Activated CD4-positive, alpha-beta T cell treated with anti-CD3 and anti-CD28 coated beads for 36 hours (primary cell): ENCODE measurements around the gene RNASEL. TPM values are rescaled to one million over a fixed set of nuclear protein-coding genes. Genes with fewer than 3 reads are reported as not detected.

Experiments used
- ATAC-seq: fragments of 200-7000 bp; cut with Tn5 transposase; one replicate; pipeline ENCODE4 v1.10.0; 2021; ENCODE audit warnings: mild to moderate bottlenecking, moderate library complexity
- CTCF ChIA-PET: fragments of 350-600 bp; sonication (Branson Sonifier 250); formaldehyde crosslinking; loops from one replicate; lab custom pipeline; 2021; ENCODE audit warnings: antibody characterized with exemption; lab: Charles Lee
- POLR2A ChIA-PET: fragments of 350-600 bp; sonication (Branson Sonifier 250); formaldehyde crosslinking; loops from one replicate; lab custom pipeline; 2021; ENCODE audit warnings: antibody characterized with exemption, inconsistent platforms; lab: Charles Lee
- DNase-seq: peaks from one replicate; pipeline ENCODE4 v3.0.0-alpha.2; 2020
- H3K27ac Mint-ChIP-seq: one replicate; pipeline ENCODE4 v1.8.0; 2021; ENCODE audit warnings: mixed read lengths
- H3K27me3 Mint-ChIP-seq: one replicate; pipeline ENCODE4 v1.8.0; 2021; ENCODE audit warnings: mixed read lengths
- H3K36me3 Mint-ChIP-seq: one replicate; pipeline ENCODE4 v1.8.0; 2021; ENCODE audit warnings: low read depth, mixed read lengths
- H3K4me1 Mint-ChIP-seq: one replicate; pipeline ENCODE4 v1.8.0; 2021; ENCODE audit warnings: mixed read lengths
- H3K4me3 Mint-ChIP-seq: one replicate; pipeline ENCODE4 v1.8.0; 2021; ENCODE audit warnings: mild to moderate bottlenecking, moderate library complexity, mixed read lengths
- H3K9me3 Mint-ChIP-seq: one replicate; pipeline ENCODE4 v1.8.0; 2021; ENCODE audit warnings: low read depth, mixed read lengths
- intact Hi-C, 2 experiments: fragments of 100-400 bp; cut with DNase I in 1 of 2; cut with micrococcal nuclease in 1 of 2; formaldehyde crosslinking; loops; one replicate each; pipeline versions ENCODE4 v1.14.2 to v1.15.1; 2022 to 2024; cut with DNase I, micrococcal nuclease
- total RNA-seq, 2 experiments: library from RNA; stranded (reverse); gene quantifications; one replicate each; pipeline ENCODE4 v1.2.3, GENCODE V29; 2021

RNASEL gene
- total RNA-seq, 2 experiments from 2014 or later, result 3.7 to 4.0 TPM

DNA sequence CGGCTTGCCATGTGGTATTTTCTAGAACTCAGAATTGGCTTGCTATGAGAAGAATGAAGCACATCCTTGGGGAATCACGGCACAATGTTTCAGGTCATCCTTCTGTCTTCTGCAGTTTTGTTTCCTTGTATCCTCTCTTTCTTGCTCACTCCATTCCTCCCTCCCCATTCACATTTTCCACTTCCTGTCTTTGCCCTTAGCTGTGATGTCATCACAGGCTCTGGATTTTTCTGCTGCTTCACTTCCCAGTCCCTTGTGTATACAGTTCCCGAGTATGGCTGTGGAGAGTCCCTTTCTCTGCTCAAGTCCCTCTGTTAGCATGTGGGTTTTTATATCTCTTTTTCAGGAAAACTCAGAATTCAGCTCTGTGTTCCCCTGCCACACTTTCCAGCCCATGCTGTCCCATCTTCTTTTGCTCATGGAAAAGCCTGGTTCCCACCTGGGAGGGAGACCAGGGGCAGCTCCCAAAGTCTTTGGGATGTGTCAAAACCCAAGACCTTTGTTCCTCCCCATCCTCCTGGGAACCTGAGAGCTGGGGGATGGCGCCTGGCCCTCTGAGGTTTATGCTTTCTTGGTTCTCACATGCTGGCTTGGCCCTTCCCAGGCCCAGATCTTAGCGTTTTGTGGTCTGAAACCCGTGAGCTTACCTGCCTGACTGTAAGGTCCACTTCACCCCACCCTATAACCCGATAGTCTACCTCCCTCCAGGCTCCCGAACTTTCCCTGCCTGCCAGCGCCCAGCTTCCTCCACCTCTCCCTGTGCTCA is 20.0 kb upstream of the RNASEL start:
- H3K36me3 Mint-ChIP-seq, result no peaks in the 10 kb centered on the region
- H3K27ac Mint-ChIP-seq, result peak overlapping the region; percentile 1
- ATAC-seq (no peak), DNase-seq (no peak)
- no peaks in the 10 kb centered on the region for H3K9me3 Mint-ChIP-seq
- CTCF ChIA-PET, result interaction anchor here (5.8 to 23.5 kb wide), 2 partner anchors 13 to 177 kb away, joined by 57 to 772 read pairs; partner anchors contain the start of gene NPL
- H3K4me1 Mint-ChIP-seq, result peaks cover 40% of the 10 kb centered on the region
- POLR2A ChIA-PET, result no interaction called here
- intact Hi-C loops, result loop anchor here in 1 of 2 experiments (10.0 kb wide), 2 partner anchors 866 to 1026 kb away; partner anchors contain the start of genes ARPC5 and SMG7
- peaks cover 35% of the 10 kb centered on the region for H3K27me3 Mint-ChIP-seq
- H3K4me3 Mint-ChIP-seq, result no peak overlapping the region

DNA sequence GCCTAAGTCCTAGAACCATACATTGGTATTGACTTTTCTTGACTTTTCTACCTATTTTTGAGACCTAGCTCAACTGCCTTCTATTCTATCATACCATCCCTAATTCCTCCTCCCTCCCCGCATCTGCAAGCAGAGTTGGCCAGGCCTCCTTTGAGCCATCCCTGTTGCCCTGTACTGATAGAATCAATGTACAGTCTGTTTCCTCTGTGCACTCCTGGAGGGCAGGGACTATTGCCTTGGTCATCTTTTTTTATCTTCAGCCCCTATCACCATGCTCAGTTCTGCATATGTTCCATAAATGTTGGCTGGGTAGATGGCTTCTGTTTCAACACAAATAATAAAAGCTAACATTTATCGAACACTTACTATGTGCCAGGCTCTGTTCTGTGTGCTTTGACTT is 19.2 kb upstream of the RNASEL start:
- ChIA-PET CTCF (interaction anchor here (5.8 to 23.5 kb wide), 2 partner anchors 12 to 178 kb away, joined by 57 to 772 read pairs; partner anchors contain the start of gene NPL), POLR2A (no interaction called here)
- ATAC-seq, result no peak
- intact Hi-C loops, result loop anchor here in 1 of 2 experiments (10.0 kb wide), 2 partner anchors 867 to 1027 kb away; partner anchors contain the start of genes ARPC5 and SMG7
- no peak overlapping the region for H3K27ac Mint-ChIP-seq
- no peaks in the 10 kb centered on the region for H3K9me3 Mint-ChIP-seq
- no peaks in the 10 kb centered on the region for H3K36me3 Mint-ChIP-seq
- peaks cover 42% of the 10 kb centered on the region for H3K4me1 Mint-ChIP-seq
- no peak overlapping the region for H3K4me3 Mint-ChIP-seq
- no peak for DNase-seq
- peaks cover 28% of the 10 kb centered on the region for H3K27me3 Mint-ChIP-seq

DNA sequence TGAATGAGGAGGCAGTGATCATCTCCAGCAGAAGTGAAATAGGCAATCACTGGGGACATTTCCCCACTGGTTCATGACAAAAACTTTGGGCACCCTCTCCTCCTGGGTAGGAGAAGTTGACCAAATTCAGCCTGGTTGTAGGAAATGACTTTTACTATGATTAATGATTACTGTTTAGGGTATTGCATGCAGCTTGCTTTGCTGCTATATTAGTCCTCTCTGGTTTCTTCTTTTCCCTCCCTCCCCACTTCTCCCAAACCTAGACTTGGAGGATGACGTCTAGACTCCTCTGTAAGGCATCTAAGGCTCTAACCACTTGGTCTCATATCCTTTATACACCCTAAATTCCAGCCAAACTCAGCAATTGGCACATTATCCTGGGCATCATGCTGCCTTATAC is 18.5 kb upstream of the RNASEL start:
- Mint-ChIP-seq H3K4me1 (peaks cover 45% of the 10 kb centered on the region), H3K36me3 (no peaks in the 10 kb centered on the region), H3K4me3 (no peak overlapping the region), H3K27ac (no peak overlapping the region), H3K9me3 (no peaks in the 10 kb centered on the region), H3K27me3 (peaks cover 23% of the 10 kb centered on the region)
- intact Hi-C loops, result loop anchor here in 1 of 2 experiments (10.0 kb wide), 2 partner anchors 867 to 1027 kb away; partner anchors contain the start of genes ARPC5 and SMG7
- POLR2A ChIA-PET, result interaction anchor here (3.6 kb wide), 1 partner anchor 8 kb away, joined by 23 read pairs; no protein-coding TSS in a partner anchor
- DNase-seq (no peak), ATAC-seq (no peak)
- CTCF ChIA-PET, result interaction anchor here (1.8 to 23.5 kb wide), 4 partner anchors 8 to 179 kb away, joined by 8 to 772 read pairs (median 36); partner anchors contain the start of gene NPL

DNA sequence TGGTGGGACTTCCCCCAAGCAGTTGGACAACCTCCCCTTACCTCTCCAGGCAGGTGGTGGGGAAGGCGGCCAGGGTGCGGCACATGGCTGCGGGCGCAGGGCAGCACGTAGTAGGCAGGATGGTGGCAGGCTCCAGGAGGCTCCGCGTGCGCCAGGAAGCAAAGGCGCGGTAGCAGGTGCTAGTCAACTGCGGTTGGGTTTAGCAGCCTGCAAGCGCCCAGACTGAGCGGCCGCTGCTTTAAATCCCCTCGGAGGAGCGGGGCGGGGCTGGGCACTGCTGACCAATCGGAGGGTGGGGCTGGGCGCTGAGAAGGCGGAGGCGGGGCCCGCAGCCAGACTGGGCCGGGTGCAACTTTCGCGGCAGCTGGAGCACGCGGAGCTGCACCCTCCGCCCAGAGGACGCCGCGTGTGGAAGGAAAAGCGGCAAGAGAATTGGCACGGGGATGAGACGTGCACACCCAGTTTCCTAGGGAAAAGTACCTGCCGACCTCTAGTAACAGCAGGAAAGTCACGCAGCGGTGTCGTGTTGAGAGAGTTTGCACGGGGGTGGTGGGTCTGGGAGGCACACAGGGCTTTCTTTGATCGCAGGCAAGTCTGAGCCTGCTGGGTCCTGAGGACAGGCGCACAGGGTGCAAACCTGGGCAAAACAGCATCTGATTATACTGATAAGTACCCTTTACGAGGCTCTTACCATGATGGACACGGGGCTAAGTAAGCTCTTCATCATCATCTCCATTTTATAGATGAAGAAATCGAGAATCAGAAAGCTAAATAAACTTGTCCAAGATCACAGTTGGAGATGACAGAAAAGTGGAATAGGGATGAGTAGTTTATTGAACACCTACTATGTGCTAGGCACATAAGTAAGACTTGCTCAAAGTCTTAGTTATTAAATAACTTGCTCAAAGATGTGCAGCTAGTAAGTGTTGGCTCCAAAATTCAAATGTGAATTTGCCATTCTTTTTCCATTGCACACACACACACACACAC is 15.4 kb upstream of the RNASEL start, which contains the start of gene RGS16:
Gene RGS16 (minus strand): TSS at position 215 of the 990 bp plus-strand sequence. CDS start 130 bp downstream, at position 85.
- Mint-ChIP-seq H3K4me1 (peaks cover 43% of the 10 kb centered on the region), H3K27ac (peak within 1 kb of the TSS; percentile 70), H3K4me3 (no peak within 1 kb of the TSS), H3K36me3 (peaks cover 4% of the 10 kb centered on the region), H3K9me3 (no peaks in the 10 kb centered on the region), H3K27me3 (peaks cover 6% of the 10 kb centered on the region)
- DNase-seq (peak; percentile 97), ATAC-seq (peak; percentile 88)
- intact Hi-C loops, result loop anchor here (1.0 to 10.0 kb wide), 8 partner anchors 11 to 1030 kb away; partner anchors contain the start of genes DHX9 (in 2 of the 2), ARPC5 (in 1 of the 2), NPL (in 1 of the 2) and SMG7 (in 1 of the 2)
- ChIA-PET CTCF (interaction anchor here (0.9 to 23.5 kb wide), 6 partner anchors 9 to 182 kb away, joined by 3 to 772 read pairs (median 17); partner anchors contain the start of gene NPL), POLR2A (interaction anchor here (0.7 to 3.6 kb wide), 2 partner anchors 11 to 14 kb away, joined by 3 to 23 read pairs; no protein-coding TSS in a partner anchor)

DNA sequence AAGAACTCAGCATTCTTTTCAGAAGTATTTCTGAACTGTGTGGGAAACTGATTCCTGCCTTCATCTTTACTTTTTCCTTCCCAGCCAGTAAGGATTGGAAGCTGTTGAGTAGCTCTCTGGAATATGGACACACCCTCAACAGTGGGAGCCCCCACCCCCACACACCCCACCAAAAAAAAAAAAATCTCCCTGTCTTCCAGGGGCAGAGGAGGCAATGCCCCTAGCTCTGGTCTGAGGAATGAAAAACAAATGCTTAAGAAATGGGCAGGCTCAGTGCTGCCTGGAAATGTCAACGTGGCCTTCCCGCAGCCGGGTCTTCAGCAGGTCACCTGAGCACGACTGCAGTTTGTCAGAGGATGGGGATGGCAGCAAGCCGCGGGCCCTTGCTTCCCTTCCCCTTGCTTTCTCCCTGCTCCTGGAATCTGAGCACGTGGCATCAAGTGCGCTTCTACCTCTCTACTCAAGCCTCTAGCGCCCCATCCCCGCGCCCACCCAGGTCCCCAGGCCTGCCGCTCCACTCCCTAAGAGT is 14.7 kb upstream of the RNASEL start:
- no peak overlapping the region for H3K4me3 Mint-ChIP-seq
- no peak overlapping the region for H3K27ac Mint-ChIP-seq
- ChIA-PET POLR2A (interaction anchor here (0.6 to 1.3 kb wide), 2 partner anchors 11 to 79 kb away, joined by 3 to 16 read pairs; no protein-coding TSS in a partner anchor), CTCF (interaction anchor here (0.5 to 23.5 kb wide), 11 partner anchors 8 to 345 kb away, joined by 3 to 772 read pairs (median 3); partner anchors contain the start of gene NPL)
- intact Hi-C loops, result loop anchor here (1.0 to 10.0 kb wide), 10 partner anchors 12 to 1031 kb away; partner anchors contain the start of genes DHX9 (in 2 of the 2), ARPC5 (in 1 of the 2), NPL (in 1 of the 2) and SMG7 (in 1 of the 2)
- no peaks in the 10 kb centered on the region for H3K9me3 Mint-ChIP-seq
- ATAC-seq (peak; percentile 7), DNase-seq (peak; percentile 60)
- peaks cover 2% of the 10 kb centered on the region for H3K27me3 Mint-ChIP-seq
- H3K36me3 Mint-ChIP-seq, result peaks cover 11% of the 10 kb centered on the region
- H3K4me1 Mint-ChIP-seq, result peaks cover 36% of the 10 kb centered on the region

DNA sequence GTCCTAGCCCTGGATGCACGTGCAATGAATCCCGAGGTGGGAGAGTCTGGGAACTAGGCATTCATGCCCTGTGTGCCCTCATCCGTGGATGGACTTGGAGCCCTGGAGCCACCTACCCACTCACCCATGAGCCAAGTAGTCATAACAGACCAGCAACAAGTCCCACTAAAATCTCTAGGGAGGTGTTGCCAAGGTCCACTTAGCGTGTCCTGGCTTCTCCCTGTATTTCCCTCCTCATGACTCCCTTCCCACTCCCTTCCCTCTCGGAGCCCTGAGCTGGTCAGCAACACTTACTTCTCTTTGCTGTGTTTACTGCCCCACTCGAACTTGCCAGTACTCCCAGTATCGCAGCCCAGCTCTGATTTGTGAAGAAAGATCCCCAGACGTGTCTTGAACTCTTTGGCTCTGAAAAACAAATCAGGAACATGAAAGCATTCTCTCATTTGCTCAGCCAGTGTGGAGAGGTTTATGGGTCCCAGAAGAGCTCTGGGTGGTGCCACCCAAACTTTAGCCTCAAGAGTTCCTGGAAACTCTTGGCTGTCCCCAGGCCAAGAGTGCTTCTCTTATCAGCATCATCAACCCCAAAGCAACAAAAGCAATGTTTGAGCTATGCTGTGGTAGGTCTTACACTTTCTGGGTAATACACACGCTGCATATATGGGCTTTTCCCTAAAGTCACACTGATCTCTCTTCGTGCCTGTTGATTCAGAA is 14.0 kb upstream of the RNASEL start:
- peaks cover 11% of the 10 kb centered on the region for H3K36me3 Mint-ChIP-seq
- no peak overlapping the region for H3K4me3 Mint-ChIP-seq
- H3K27me3 Mint-ChIP-seq, result peaks cover 2% of the 10 kb centered on the region
- DNase-seq (peak; percentile 50), ATAC-seq (peak; percentile 50)
- ChIA-PET CTCF (interaction anchor here (0.5 to 23.5 kb wide), 11 partner anchors 10 to 345 kb away, joined by 3 to 772 read pairs (median 3); partner anchors contain the start of genes NPL and RNASEL), POLR2A (interaction anchor here (0.6 to 1.3 kb wide), 2 partner anchors 12 to 79 kb away, joined by 3 to 16 read pairs; no protein-coding TSS in a partner anchor)
- no peaks in the 10 kb centered on the region for H3K9me3 Mint-ChIP-seq
- peaks cover 31% of the 10 kb centered on the region for H3K4me1 Mint-ChIP-seq
- intact Hi-C loops, result loop anchor here (1.0 to 10.0 kb wide), 6 partner anchors 106 to 1032 kb away; partner anchors contain the start of genes ARPC5 (in 1 of the 2), DHX9 (in 1 of the 2) and SMG7 (in 1 of the 2)
- no peak overlapping the region for H3K27ac Mint-ChIP-seq

DNA sequence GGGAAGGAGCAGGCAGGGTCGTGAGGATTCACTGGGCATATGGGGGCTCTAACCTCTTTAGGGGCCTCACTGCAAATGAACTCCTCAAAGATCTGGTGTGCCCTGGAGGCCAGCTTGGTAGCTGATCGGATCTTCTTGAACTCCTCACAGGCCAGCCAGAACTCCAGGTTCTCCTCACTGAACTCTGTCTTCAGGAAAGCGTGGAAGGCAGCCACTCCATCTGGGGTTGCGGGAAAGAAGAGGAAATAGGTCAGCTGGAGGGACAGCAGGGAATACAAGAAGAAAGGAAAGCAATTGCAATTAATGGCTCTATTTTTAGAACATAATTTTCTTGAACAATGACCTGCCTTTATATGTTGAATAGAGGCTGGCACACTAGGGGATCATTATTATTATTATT is 12.9 kb upstream of the RNASEL start:
- Mint-ChIP-seq H3K27me3 (no peaks in the 10 kb centered on the region), H3K4me1 (peaks cover 25% of the 10 kb centered on the region), H3K36me3 (peaks cover 11% of the 10 kb centered on the region), H3K4me3 (no peak overlapping the region), H3K9me3 (no peaks in the 10 kb centered on the region), H3K27ac (no peak overlapping the region)
- DNase-seq (no peak), ATAC-seq (no peak)
- POLR2A ChIA-PET, result interaction anchor here (0.5 kb wide), 1 partner anchor 92 kb away, joined by 7 read pairs; no protein-coding TSS in a partner anchor
- CTCF ChIA-PET, result interaction anchor here (0.6 to 23.5 kb wide), 15 partner anchors 9 to 239 kb away, joined by 3 to 772 read pairs (median 4); partner anchors contain the start of genes NPL and RNASEL
- intact Hi-C loops, result loop anchor here (1.0 to 10.0 kb wide), 7 partner anchors 110 to 1033 kb away; partner anchors contain the start of genes ARPC5 (in 1 of the 2), DHX9 (in 1 of the 2) and SMG7 (in 1 of the 2)

DNA sequence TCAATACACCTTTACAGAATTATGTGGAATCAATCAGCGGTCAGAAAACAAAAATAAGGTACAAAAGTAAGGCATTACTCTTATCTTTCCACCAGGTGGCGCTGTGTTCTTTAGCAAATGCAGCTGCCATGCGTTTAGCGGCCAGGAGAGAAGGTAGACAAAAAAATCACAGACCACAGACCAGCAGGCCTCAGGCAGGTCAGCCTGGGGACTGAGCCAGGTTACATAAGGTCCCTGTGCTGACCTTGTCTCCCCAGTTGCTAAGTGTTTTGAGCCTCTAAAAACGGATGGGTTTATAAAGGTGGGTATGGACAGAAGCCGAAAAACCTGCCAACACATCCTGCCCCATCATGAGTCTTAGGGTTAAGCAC is 12.3 kb upstream of the RNASEL start:
- Mint-ChIP-seq H3K4me3 (no peak overlapping the region), H3K27me3 (no peaks in the 10 kb centered on the region), H3K27ac (no peak overlapping the region), H3K9me3 (no peaks in the 10 kb centered on the region), H3K36me3 (peaks cover 11% of the 10 kb centered on the region), H3K4me1 (peaks cover 19% of the 10 kb centered on the region)
- ATAC-seq (no peak), DNase-seq (peak; percentile 80)
- CTCF ChIA-PET, result interaction anchor here (0.6 to 23.5 kb wide), 19 partner anchors 8 to 229 kb away, joined by 3 to 772 read pairs (median 4); partner anchors contain the start of genes NPL and RNASEL
- POLR2A ChIA-PET, result interaction anchor here (0.5 kb wide), 1 partner anchor 93 kb away, joined by 7 read pairs; no protein-coding TSS in a partner anchor
- intact Hi-C loops, result loop anchor here (1.0 to 10.0 kb wide), 6 partner anchors 111 to 1033 kb away; partner anchors contain the start of genes ARPC5 (in 1 of the 2), DHX9 (in 1 of the 2) and SMG7 (in 1 of the 2)
